IPS DF 6.9 (cell line): ENCODE measurements around the gene ZNF566.

Experiments
- DNase-seq: peaks from one replicate; pipeline ENCODE4 v3.0.0-alpha.2; 2013; ENCODE audit warnings: low read depth, low spot score
- H3K27ac ChIP-seq: one replicate; pipeline ENCODE4 v1.5.1; 2013; ENCODE audit warnings: low read length, control low read depth
- H3K27me3 ChIP-seq: 2 replicates; pipeline ENCODE4 v1.6.1; 2013; ENCODE audit warnings: mild to moderate bottlenecking, low read length; ENCODE audit not compliant: control insufficient read depth, insufficient read depth
- H3K36me3 ChIP-seq: 2 replicates; pipeline ENCODE4 v1.6.1; 2013; ENCODE audit warnings: low read length; ENCODE audit not compliant: control insufficient read depth, insufficient read depth
- H3K4me1 ChIP-seq: 2 replicates; pipeline ENCODE4 v1.6.1; 2013; ENCODE audit warnings: low read length; ENCODE audit not compliant: control insufficient read depth, insufficient read depth
- H3K4me3 ChIP-seq: 2 replicates; pipeline ENCODE4 v1.5.1; 2013; ENCODE audit warnings: mild to moderate bottlenecking, low read length
- H3K9me3 ChIP-seq: 2 replicates; pipeline ENCODE4 v1.6.1; 2013; ENCODE audit warnings: low read length, inconsistent platforms; ENCODE audit not compliant: control insufficient read depth, insufficient read depth
- WGBS: extraction: QIAGEN DNeasy Blood & Tissue Kit; methylation state at CpG from one replicate; pipeline ENCODE4 v1.1.7; 2013; ENCODE audit warnings: mixed read lengths, missing lambda C conversion rate; ENCODE audit not compliant: insufficient read length, insufficient coverage; 5-methylcytosine and 5-hydroxymethylcytosine counted together

ZNF566 gene

GRCh38 chr19:36449059-36449670 lies 40.2 kb downstream of the ZNF566 start:
- Histone ChIP-seq H3K4me1 (no peaks in the 10 kb centered on the region), H3K27ac (no peak overlapping the region), H3K27me3 (no peaks in the 10 kb centered on the region), H3K4me3 (no peak overlapping the region), H3K36me3 (peaks cover 8% of the 10 kb centered on the region; the same call in 1 of the 2 replicates), H3K9me3 (no peaks in the 10 kb centered on the region; the same call in 1 of the 2 replicates)
- WGBS: no CpG with 5 or more reads among the region's 5 CpGs
- DNase-seq: no peak

- DNase-seq: no peak
- H3K4me1 ChIP-seq: no peaks in the 10 kb centered on the region
- H3K27ac ChIP-seq: no peak overlapping the region
- WGBS: no CpG with 5 or more reads among the region's 1 CpG
- no peaks in the 10 kb centered on the region for H3K27me3 ChIP-seq
- no peak overlapping the region for H3K4me3 ChIP-seq
- no peaks in the 10 kb centered on the region for H3K36me3 ChIP-seq
- H3K9me3 ChIP-seq: no peaks in the 10 kb centered on the region
These were observed 48.0 kb downstream of the ZNF566 start for GRCh38 chr19:36441339-36441738.

GRCh38 chr19:36436531-36436930 lies 52.8 kb downstream of the ZNF566 start:
- no peak overlapping the region for H3K27ac ChIP-seq
- no peak overlapping the region for H3K4me3 ChIP-seq
- WGBS: no CpG with 5 or more reads among the region's 2 CpGs
- DNase-seq: no peak
- H3K27me3 ChIP-seq: no peaks in the 10 kb centered on the region
- H3K9me3 ChIP-seq: no peaks in the 10 kb centered on the region
- H3K4me1 ChIP-seq: no peaks in the 10 kb centered on the region
- H3K36me3 ChIP-seq: no peaks in the 10 kb centered on the region

DNA sequence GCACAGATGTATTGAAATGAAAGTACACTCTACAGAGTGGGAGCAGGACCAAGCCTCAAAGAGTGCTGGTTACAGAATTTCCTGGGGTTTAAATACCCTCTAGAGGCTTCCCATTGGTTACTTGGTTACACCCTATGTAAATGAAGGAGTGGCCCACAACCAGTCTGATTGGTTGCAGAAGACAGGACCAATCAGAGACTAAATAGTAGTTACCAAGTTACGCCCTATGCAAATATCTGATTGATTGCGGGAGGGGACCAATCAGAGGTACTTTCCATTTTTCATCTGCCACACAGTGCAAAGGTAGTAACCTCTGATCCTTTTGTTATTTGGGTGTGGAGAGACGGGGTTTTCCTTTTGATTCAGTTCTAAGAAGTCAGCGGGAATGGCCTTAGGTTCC lies 65.4 kb downstream of the ZNF566 start:
- WGBS: no CpG with 5 or more reads among the region's 4 CpGs
- H3K27ac ChIP-seq: no peak overlapping the region
- H3K4me1 ChIP-seq: peaks cover 1% of the 10 kb centered on the region; the same call in 1 of the 2 replicates
- no peaks in the 10 kb centered on the region for H3K36me3 ChIP-seq
- no peak overlapping the region for H3K4me3 ChIP-seq
- no peaks in the 10 kb centered on the region for H3K9me3 ChIP-seq
- DNase-seq: no peak
- H3K27me3 ChIP-seq: peaks cover 3% of the 10 kb centered on the region

- no CpG with 5 or more reads among the region's 33 CpGs for WGBS
- DNase-seq: no peak
- no peak overlapping the region for H3K27ac ChIP-seq
- no peaks in the 10 kb centered on the region for H3K36me3 ChIP-seq
- peaks cover 1% of the 10 kb centered on the region; the same call in 1 of the 2 replicates for H3K4me1 ChIP-seq
- peak overlapping the region; percentile 46; the same call in 1 of the 2 replicates for H3K4me3 ChIP-seq
- no peaks in the 10 kb centered on the region for H3K9me3 ChIP-seq
- peaks cover 3% of the 10 kb centered on the region for H3K27me3 ChIP-seq
These were observed 67.4 kb downstream of the ZNF566 start for GRCh38 chr19:36421749-36422481.

DNA sequence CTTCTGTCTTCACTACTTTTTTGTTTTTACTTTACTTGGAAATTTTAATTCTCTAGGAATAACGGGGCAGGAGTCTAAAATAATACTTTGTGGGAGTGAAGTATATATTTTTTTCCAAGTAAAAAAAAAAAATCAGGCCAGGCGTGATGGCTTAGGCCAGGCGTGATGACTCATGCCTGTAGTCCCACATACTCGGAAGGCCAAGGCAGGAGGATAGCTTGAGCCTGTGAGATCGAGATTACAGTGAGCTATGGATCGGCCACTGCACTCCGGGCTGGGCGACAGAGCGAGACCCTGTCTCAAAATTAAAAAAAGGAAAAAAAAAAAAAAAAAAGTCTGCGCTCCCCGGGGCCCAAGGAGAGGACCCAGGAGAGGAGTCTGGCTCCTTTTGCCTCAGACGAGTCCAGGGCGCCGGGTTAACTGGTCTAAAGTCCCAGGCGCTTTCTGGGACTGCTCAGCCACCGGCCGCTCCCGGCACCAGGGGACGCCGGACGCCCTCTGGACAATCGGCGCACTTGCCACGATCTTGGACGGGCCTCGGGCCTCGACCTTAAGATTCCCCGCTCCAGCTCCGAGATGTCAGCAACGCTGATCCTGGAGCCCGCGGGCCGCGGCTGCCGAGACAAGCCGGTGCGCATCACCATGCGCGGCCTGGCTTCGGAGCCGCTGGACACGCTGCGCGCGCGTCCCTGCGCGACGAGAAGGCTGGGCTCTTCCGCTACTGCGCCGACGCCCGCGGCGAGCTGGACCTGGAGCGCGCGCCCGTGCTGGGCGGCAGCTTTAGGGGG lies 68.2 kb downstream of the ZNF566 start:
- H3K27ac ChIP-seq: no peak overlapping the region
- no peaks in the 10 kb centered on the region for H3K36me3 ChIP-seq
- no peaks in the 10 kb centered on the region for H3K9me3 ChIP-seq
- peak overlapping the region; percentile 46; the same call in 1 of the 2 replicates for H3K4me3 ChIP-seq
- peaks cover 1% of the 10 kb centered on the region; the same call in 1 of the 2 replicates for H3K4me1 ChIP-seq
- no peak for DNase-seq
- H3K27me3 ChIP-seq: peaks cover 3% of the 10 kb centered on the region
- no CpG with 5 or more reads among the region's 61 CpGs for WGBS

DNA sequence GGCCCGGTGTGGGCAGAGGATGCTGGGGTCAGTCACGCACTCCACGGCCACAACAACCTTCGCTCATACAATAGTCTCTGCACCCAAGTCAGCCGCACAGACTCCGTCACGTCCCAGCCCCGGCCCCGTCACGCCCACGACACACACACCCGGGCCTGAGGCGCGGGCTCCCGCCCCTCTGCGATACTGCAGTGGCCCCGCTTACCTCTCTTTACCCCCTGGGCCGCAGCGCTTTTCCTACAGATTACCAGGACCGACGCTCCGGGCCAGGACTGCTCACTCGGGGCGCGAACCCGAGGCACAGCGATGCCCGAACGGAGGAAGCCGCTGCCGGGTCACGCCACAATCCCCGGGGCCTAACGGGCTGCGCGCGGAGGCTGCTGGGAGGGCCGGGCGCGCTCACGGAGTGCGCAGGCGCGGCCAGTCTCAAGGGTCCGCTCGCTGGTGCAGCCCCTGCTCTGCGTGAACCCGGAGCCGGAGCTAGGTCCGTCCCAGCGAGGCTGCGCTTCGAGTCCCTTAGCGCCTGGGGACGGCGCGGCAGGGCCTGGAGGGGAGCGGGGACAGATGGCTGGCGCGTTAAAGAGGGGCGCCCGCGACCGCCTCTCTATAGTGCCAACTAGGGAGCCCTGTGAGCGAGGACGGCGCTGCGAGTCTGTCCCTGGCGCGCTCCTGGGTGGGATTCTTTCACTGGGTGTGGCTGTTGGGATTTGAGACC lies 70.9 kb downstream of the ZNF566 start, which contains the start of gene ZFP82:
Gene ZFP82, minus strand, starts transcription at position 358 of the 715 bp plus-strand sequence. CDS start 8,855 bp downstream, outside the sequence.
- peak; percentile 70 for DNase-seq
- Histone ChIP-seq H3K27me3 (peaks cover 3% of the 10 kb centered on the region), H3K36me3 (no peaks in the 10 kb centered on the region), H3K4me1 (peaks cover 1% of the 10 kb centered on the region; the same call in 1 of the 2 replicates), H3K4me3 (peak within 1 kb of the TSS; percentile 74), H3K9me3 (no peaks in the 10 kb centered on the region), H3K27ac (no peak within 1 kb of the TSS)
- WGBS: no CpG with 5 or more reads among the region's 70 CpGs

DNA sequence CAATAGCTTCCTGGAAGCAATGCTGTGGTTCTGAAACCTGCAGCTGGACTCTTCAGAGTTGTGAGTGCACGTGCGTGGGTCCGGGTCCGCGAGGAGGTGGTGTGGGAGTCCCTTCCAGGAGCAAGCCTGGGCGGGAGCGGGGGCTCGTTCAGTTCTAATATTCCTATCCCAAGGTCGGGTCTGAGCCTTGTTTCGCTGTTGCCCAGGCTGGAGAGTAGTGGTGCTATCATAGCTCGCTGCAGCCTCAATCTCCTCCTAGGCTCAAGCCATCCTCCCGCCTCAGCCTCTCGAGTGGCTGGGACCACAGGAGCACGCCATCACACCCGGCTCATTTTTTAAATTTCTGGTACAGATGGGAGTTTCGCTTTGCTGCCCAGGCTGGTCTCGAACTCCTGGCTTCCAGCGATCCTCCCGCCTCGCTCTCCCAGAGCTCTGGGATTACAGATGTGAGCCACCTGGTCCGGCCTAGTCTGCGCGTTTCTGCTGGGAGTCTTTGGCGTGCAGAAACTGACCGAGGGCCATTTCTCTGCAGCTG lies 71.5 kb downstream of the ZNF566 start:
- Histone ChIP-seq H3K27me3 (peaks cover 3% of the 10 kb centered on the region), H3K27ac (no peak overlapping the region), H3K36me3 (no peaks in the 10 kb centered on the region), H3K9me3 (no peaks in the 10 kb centered on the region), H3K4me3 (peak overlapping the region; percentile 74), H3K4me1 (peaks cover 1% of the 10 kb centered on the region; the same call in 1 of the 2 replicates)
- no peak for DNase-seq
- WGBS: no CpG with 5 or more reads among the region's 25 CpGs

- Histone ChIP-seq H3K27me3 (no peaks in the 10 kb centered on the region), H3K4me3 (no peak overlapping the region), H3K4me1 (no peaks in the 10 kb centered on the region), H3K36me3 (peaks cover 8% of the 10 kb centered on the region; the same call in 1 of the 2 replicates), H3K27ac (no peak overlapping the region), H3K9me3 (no peaks in the 10 kb centered on the region)
- no peak for DNase-seq
- no CpG with 5 or more reads among the region's 5 CpGs for WGBS
These were observed 79.5 kb downstream of the ZNF566 start for GRCh38 chr19:36409841-36410240.
